Astrocyte of the cerebellum (primary cell): Measurements from ENCODE around the gene UTP11.

ENCODE experiments used
- DNase-seq: peaks from one replicate; pipeline ENCODE4 v3.0.0-alpha.2; 2011; ENCODE audit warnings: low read depth
- H3K4me3 ChIP-seq: 2 replicates; pipeline ENCODE4 v1.5.1; 2011; ENCODE audit warnings: mild to moderate bottlenecking, low read depth, low read length, moderate library complexity
- in situ Hi-C: cut with HindIII; loops from 2 replicates; pipeline ENCODE4 v1.10.0; 2017; ENCODE audit warnings: low sequenced_read_pairs
- TF ChIP-seq, protein P1 (sequence below): IDR thresholded peaks from 2 replicates; pipeline ENCODE4 v1.5.1; 2012; ENCODE audit warnings: low read length, low read depth, moderate library complexity, mild to moderate bottlenecking; ENCODE audit errors: missing control alignments

Gene UTP11

GRCh38 chr1:38046333-38046883 is 33.9 kb downstream of the UTP11 start, which contains the start of gene POU3F1:
Gene POU3F1 (minus strand): TSS chr1:38046793. CDS start chr1:38046743, 50 bp downstream.
- no peak for DNase-seq
- in situ Hi-C loops = no loop called here
- TF ChIP-seq, protein P1, sequence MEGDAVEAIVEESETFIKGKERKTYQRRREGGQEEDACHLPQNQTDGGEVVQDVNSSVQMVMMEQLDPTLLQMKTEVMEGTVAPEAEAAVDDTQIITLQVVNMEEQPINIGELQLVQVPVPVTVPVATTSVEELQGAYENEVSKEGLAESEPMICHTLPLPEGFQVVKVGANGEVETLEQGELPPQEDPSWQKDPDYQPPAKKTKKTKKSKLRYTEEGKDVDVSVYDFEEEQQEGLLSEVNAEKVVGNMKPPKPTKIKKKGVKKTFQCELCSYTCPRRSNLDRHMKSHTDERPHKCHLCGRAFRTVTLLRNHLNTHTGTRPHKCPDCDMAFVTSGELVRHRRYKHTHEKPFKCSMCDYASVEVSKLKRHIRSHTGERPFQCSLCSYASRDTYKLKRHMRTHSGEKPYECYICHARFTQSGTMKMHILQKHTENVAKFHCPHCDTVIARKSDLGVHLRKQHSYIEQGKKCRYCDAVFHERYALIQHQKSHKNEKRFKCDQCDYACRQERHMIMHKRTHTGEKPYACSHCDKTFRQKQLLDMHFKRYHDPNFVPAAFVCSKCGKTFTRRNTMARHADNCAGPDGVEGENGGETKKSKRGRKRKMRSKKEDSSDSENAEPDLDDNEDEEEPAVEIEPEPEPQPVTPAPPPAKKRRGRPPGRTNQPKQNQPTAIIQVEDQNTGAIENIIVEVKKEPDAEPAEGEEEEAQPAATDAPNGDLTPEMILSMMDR = no peak
- H3K4me3 ChIP-seq = peak within 1 kb of the TSS; percentile 44

- in situ Hi-C loops = no loop called here
- H3K4me3 ChIP-seq = peak overlapping the region; percentile 44
- DNase-seq = no peak
- TF ChIP-seq, protein P1 = no peak
Measured at GRCh38 chr1:38046884-38047602, 34.5 kb downstream of the UTP11 start.

DNA sequence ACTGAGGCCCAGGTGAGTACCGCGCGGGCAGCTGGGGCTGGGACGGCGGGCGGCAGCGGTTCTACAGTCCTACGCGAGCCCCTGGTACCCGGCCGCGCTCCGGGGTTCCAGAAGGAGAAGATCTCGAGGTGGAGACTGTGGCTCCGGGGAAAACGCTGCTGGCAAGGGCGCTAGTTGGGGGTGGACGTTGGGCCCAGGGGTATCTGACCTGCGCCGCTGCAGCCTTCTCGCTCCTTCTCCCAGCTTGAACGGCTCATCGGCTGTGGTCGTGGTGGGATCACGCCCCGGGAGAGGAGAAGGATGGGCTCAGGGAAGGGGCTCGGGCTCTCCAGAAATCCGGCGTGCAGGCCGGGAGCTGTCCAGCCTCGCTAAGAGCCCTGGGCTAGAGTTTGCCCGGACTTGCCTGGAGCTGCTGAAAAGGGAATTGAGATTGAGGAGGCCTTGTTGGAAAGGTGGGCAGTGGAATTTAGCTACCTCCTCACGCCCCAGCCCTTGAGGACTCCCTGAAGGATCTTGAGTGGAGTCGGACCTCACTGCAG is 35.1 kb downstream of the UTP11 start:
- no peak for DNase-seq
- TF ChIP-seq, protein P1 = no peak
- peak overlapping the region; percentile 44 for H3K4me3 ChIP-seq
- in situ Hi-C loops = no loop called here

GRCh38 chr1:38050397-38051078 is 38.0 kb downstream of the UTP11 start:
- TF ChIP-seq, protein P1 = no peak
- no peak overlapping the region for H3K4me3 ChIP-seq
- in situ Hi-C loops = no loop called here
- DNase-seq = no peak

DNA sequence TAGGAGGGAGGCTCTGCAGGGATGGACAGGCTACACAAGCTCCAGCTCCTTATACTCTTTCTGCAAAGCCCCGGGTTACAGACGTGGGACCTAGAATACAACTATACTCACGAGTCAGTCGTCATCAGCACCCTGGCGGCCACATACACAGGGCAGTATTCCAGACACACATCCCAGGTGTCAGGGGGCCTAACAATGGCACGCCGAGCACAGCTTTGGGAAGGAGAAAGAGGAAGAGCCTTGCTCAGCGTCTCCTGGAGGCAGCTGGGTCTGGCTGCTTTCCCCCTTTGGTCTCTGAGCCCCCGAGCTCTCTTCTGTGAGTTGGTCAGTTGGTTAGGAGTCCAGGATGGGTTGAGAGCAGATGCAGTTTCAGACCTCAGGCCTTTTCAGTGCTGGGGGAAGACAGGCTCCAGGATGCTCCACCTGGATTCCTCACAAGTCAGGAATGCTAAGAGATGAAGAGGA is 38.6 kb downstream of the UTP11 start:
- in situ Hi-C loops = no loop called here
- DNase-seq = no peak
- TF ChIP-seq, protein P1 = no peak

GRCh38 chr1:38052750-38053415 is 40.3 kb downstream of the UTP11 start:
- in situ Hi-C loops = no loop called here
- TF ChIP-seq, protein P1 = no peak
- no peak for DNase-seq
- H3K4me3 ChIP-seq = no peak overlapping the region

More for the DNA sequence above, 38.6 kb downstream of the UTP11 start:
- H3K4me3 ChIP-seq = no peak overlapping the region
